SIG-M5 treated with dmso at 0.1 percent for 504 hours (cell line): ENCODE results near the gene IGFBP3.
"Not testable (repeated sequence)": the region's sequence is repeated elsewhere in the genome, so short reads cannot be mapped to it uniquely, and the experiment has no call there.

Experiments used
- DNase-seq: peaks from one replicate; lab custom pipeline; 2025; ENCODE audit not compliant: unreplicated experiment; lab: John Stamatoyannopoulos, UW

The IGFBP3 gene

GRCh38 chr7:45920502-45921380, at the start of gene IGFBP3:
Gene IGFBP3 (minus strand): TSS chr7:45921272. CDS start chr7:45921140, 132 bp downstream.
- DNase-seq = no peak

- no peak for DNase-seq
Measured at GRCh38 chr7:45970454-45970853, 49.4 kb upstream of the IGFBP3 start.

GRCh38 chr7:45969940-45970339, 48.9 kb upstream of the IGFBP3 start:
- no peak for DNase-seq

GRCh38 chr7:45968856-45969541, 47.9 kb upstream of the IGFBP3 start:
- no peak for DNase-seq

DNA sequence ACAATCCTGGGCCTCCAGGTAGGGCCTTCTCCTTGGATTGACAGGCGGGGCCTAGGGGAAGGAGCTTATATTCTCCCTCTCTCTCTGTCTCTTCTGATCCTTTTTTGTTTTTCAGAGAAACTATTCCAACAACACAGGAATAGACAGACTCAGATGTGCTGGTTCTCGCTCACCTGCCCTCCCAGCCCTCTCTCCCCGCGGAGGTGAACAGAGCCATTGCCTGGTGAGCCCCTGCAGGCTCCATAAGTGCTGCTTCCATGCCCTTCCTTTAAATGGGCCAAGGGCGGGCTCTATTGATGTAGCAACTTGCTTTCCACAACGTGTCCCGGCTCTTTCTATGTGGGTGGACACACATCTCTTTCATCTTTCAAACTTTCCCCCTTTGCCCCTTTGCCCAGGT, 47.2 kb upstream of the IGFBP3 start:
- DNase-seq = no peak

DNA sequence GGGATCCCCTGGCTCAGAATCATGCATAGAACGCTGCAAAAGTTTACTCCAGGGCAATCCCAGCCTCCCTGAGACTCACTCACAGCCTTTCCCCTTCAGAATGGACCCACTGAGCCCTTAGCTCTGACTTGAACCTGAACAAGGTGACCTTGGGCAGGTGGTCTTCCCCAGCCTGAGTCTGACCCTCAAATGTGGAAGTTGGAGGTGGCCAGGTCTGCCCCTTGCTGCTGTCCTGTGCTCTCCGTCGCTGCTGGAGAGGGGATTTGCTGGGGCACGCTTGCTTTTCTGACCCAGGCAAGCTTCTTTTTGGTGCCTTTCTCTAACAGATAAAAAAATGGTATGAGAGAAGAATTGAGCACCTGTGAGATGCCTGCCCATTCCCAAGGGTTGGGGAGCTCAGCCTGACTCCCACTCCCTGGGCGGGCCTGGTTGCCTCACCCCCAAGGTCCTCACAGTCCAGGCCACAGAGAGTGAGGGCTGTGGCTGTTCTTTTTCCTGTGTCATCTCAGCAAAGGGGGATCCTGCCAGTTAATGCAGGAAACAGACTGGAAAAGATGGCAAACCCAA, 46.6 kb upstream of the IGFBP3 start:
- no peak for DNase-seq

GRCh38 chr7:45962861-45963260, 41.8 kb upstream of the IGFBP3 start:
- no peak for DNase-seq

DNA sequence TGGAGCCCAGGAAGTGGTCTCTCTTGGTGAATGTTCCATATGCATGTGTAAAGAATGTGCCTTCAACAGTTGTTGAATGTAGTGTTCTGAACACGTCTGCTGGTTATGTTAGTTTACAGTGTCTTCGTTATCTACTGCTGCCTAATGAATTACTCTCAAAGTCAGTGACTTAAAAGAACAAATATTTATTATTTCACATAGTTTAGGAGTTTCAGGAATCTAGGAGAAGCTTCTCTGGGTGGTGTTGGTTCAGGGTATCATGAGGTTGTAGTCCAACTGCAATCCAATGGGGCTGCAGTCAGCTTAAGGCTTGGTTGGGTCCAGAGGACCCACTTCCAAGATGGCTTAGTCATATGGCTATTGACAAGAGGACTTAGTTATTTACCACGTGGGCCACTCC, 36.6 kb upstream of the IGFBP3 start:
- DNase-seq = no peak

GRCh38 chr7:45955286-45955685, 34.2 kb upstream of the IGFBP3 start:
- no peak for DNase-seq

DNA sequence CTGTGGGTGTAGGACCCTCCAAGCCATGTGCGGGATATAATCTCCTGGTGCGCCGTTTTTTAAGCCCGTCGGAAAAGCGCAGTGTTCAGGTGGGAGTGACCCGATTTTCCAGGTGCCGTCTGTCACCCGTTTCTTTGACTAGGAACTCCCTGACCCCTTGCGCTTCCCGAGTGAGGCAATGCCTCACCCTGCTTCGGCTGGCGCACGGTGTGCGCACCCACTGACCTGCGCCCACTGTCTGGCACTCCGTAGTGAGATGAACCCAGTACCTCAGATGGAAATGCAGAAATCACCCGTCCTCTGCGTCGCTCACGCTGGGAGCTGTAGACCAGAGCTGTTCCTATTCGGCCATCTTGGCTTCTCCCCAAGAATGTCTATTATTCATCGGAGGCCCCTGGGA, 32.0 kb upstream of the IGFBP3 start:
- DNase-seq = not testable (repeated sequence)

GRCh38 chr7:45944058-45944457, 23.0 kb upstream of the IGFBP3 start:
- DNase-seq = no peak

GRCh38 chr7:45940939-45941338, 19.9 kb upstream of the IGFBP3 start:
- DNase-seq = no peak

DNA sequence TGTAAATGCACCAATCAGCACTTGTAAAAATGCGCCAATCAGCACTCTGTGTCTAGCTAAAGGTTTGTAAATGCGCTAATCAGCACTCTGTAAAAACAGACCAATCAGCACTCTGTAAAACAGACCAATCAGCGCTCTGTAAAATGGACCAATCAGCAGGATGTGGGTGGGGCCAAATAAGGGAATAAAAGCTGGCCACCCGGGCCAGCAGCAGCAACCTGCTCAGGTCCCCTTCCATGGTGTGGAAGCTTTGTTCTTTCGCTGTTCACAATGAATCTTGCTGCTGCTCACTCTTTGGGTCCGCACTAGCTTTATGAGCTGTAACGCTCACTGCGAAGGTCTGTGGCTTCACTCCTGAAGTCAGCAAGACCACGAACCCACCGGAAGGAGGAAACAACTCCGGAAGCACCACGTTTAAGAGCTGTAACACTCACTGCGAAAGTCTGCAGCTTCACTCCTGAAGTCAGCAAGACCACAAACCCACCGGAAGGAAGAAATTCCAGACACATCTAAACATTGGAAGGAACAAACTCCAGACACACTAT, 19.2 kb upstream of the IGFBP3 start:
- DNase-seq = not testable (repeated sequence)

DNA sequence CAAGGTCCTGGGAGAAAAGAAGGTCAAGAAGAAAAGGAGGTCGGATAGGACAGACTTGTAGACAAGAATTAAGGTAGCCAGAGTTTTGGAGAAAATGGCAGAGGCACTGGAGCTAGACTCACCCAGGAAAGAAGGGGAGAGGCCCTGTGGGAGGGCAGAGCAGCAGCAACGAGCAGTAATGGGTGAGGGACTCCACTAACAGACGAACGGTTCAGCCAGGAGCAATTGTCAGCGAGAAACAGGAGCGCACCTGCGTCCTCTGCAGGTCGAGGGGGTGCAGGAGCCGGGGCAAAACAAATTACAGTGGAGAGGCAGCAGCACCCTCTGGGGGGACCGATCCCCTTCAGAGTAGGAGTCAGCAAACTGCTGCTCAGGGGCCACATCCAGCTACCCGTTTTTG, 18.5 kb upstream of the IGFBP3 start:
- no peak for DNase-seq

DNA sequence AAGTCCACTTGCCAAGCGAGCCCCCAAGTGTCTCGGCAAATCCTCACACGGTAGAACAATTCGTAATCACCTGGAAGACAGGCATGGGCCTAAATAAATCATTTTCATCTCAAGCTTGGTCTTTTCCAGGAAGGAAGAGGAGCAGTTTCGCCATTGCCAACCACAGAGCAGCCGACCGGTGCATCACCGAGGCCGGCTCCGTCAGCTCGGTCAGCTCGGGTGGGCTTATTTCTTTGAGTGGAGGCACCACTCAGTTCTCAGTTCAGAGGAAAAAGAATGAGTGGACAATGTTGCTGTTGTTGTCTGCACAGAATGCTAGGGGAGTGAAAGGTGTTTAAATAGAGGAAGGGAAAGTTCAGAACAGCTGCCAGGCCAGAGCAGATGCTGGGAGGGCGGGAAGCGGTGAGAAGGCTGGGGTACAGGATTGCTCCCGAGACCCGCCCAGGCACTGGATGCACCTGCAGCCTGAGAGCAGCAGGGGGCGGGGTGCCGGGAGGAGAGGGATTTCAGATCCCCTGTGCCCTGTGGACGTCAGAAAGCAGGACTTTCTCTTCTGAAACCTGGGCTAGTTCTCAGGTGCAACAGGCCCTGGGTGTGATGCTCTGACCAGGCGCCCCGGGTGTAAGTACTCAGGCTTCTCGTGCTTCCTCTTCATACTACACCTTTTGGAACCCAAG, 17.7 kb upstream of the IGFBP3 start:
- DNase-seq = no peak

- DNase-seq = no peak
Measured at GRCh38 chr7:45937862-45938261, 16.8 kb upstream of the IGFBP3 start.

DNA sequence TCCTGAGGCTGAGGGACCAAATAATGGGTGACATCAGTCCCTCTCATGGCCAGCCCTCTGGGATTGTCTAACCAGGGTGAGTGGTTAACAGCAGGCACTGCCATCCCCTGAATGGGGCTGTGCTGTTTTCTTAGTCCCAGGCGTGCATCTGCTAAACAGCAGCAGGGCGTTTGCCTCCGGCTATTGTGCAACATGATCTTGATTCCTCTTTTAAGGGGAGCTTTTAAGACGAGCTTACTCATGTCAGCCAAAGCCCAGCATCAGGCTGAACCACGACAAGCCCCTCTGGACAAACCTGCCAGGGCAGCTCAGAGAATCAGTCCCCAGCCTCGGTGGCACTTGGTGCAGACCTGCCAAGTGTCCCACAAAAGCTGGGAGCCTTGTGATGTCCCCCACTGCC, 16.2 kb upstream of the IGFBP3 start:
- DNase-seq = peak; percentile 62

GRCh38 chr7:45930967-45931366, 9.9 kb upstream of the IGFBP3 start:
- DNase-seq = no peak

DNA sequence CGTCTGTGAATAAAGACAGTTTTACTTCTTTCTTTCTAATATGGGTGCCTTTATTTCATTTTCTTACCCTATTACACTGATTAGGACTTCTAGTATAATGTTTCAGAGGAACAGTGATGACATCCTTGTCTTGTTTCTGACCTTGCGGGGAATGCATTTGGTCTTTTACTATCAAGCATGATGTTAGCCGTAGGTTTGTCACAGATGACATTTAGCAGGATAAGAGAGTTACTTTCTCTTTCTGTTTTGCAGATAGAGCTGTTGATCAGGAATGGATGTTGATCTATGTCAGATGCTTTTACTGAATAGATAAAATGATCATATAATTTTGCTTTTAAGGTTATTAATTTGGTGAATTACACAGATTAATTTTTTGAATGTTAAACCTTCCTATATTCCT, 6.6 kb upstream of the IGFBP3 start:
- no peak for DNase-seq

DNA sequence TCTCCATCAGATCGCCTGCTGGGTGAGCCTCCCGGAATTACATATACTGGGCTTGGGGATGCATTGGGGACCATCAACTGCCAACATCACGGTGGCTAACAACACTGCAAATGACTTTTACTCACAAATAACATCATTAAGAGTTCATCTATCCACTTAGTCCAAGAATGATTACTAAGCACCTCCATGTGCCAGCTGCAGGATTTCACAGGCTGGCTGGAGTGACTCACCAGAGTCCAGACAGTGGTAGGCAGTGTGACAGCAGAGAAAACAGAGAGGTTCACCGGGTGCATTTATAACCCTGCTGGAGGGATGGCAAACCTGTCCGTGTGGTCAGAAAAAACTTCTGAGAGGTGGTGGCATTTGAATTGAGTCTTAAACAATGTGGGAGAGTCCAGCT, 3.2 kb upstream of the IGFBP3 start:
- DNase-seq = peak; percentile 55

DNA sequence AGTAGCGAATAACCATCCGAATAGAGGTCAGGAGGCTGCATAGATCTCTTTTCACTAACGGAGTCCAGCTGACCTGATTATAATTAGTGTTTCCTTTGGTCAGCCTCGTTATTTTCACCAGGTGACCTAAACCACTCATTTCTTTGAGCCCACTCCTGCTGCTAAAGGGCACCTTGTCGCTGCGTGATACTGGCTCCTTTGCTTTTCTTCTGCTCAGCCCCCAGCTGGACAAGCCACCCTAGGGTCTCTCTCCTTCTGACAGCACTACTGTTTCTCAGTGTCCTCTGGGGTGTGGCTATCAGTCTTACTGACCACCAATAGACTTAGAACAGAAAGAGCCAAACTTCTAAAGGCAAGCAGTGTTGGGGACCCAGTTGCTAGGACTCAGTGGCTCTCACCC, 2.7 kb upstream of the IGFBP3 start:
- DNase-seq = no peak
